Fibroblast of lung (primary cell): ENCODE data around the gene LIMK2. TPM values are rescaled to one million over a fixed set of nuclear protein-coding genes. Genes with fewer than 3 reads are reported as not detected.
A peak's percentile ranks its signal among the peaks of the same experiment; 100 is the strongest.

Experiments used
- DNase-seq, 2 donors: peaks; one replicate each; pipeline versions ENCODE4 v3.0.0 to v3.0.0-alpha.2; 2010; ENCODE audit warnings: low read depth in 2 of 2
- H2AFZ ChIP-seq: 2 replicates; pipeline ENCODE4 v1.5.1; 2012; ENCODE audit warnings: low read length, control low read depth, inconsistent platforms
- H3K27ac ChIP-seq: 2 replicates; pipeline ENCODE4 v1.5.1; 2011; ENCODE audit warnings: low read length, control low read depth; ENCODE audit not compliant: insufficient read depth
- H3K27me3 ChIP-seq: 2 replicates; pipeline ENCODE4 v1.5.1; 2011; ENCODE audit warnings: mild to moderate bottlenecking, low read length; ENCODE audit not compliant: control insufficient read depth, insufficient read depth
- H3K36me3 ChIP-seq: 2 replicates; pipeline ENCODE4 v1.5.1; 2011; ENCODE audit warnings: low read length; ENCODE audit not compliant: control insufficient read depth, insufficient read depth
- H3K4me1 ChIP-seq: 2 replicates; pipeline ENCODE4 v1.5.1; 2011; ENCODE audit warnings: low read length; ENCODE audit not compliant: control insufficient read depth, insufficient read depth; ENCODE audit errors: extremely low read depth
- H3K4me2 ChIP-seq: 2 replicates; pipeline ENCODE4 v1.5.1; 2011; ENCODE audit warnings: low read length, control low read depth; ENCODE audit not compliant: insufficient read depth; ENCODE audit errors: extremely low read depth
- H3K4me3 ChIP-seq, 4 experiments: fragments of 200-600 bp in 1 of 4; sonication (generic) in 1 of 4; replicated peaks in 1 of 4; 2 replicates each; pipeline ENCODE4 v1.5.1; 2011 to 2016; ENCODE audit warnings: low read length in 4 of 4, low read depth in 3 of 4, mild to moderate bottlenecking in 3 of 4, control low read depth in 2 of 4, inconsistent platforms in 1 of 4, mixed read lengths in 1 of 4; ENCODE audit not compliant: insufficient read depth in 1 of 4; ENCODE audit errors: control extremely low read depth in 1 of 4
- H3K79me2 ChIP-seq: 2 replicates; pipeline ENCODE4 v1.5.1; 2012; ENCODE audit warnings: mild to moderate bottlenecking, low read length, inconsistent platforms; ENCODE audit not compliant: control insufficient read depth, insufficient read depth
- H3K9ac ChIP-seq: 2 replicates; pipeline ENCODE4 v1.5.1; 2011; ENCODE audit warnings: mild to moderate bottlenecking, low read length, control low read depth; ENCODE audit not compliant: insufficient read depth
- H3K9me3 ChIP-seq: 2 replicates; pipeline ENCODE4 v1.5.1; 2012; ENCODE audit warnings: low read depth, low read length; ENCODE audit not compliant: control insufficient read depth, insufficient read depth
- H4K20me1 ChIP-seq: 2 replicates; pipeline ENCODE4 v1.5.1; 2011; ENCODE audit warnings: low read length; ENCODE audit not compliant: control insufficient read depth, insufficient read depth; ENCODE audit errors: extremely low read depth
- CTCF ChIP-seq, 2 donors: IDR thresholded peaks in 1 of 2; conservative IDR thresholded peaks in 1 of 2; 1 replicate in 1 of 2; 2 replicates in 1 of 2; pipeline ENCODE4 v1.5.1; 2011 to 2012; ENCODE audit warnings: low read length in 2 of 2, control low read depth in 1 of 2, inconsistent platforms in 1 of 2, low read depth in 1 of 2, mild to moderate bottlenecking in 1 of 2
- EZH2 ChIP-seq: IDR thresholded peaks from 2 replicates; pipeline ENCODE4 v1.5.1; 2012; ENCODE audit warnings: low read length, control low read depth, mild to moderate bottlenecking; ENCODE audit errors: missing control alignments
- polyA plus RNA-seq, 2 donors: library from polyadenylated mRNA; depleted of rRNA in 1 of 2; stranded (reverse) in 1 of 2; unstranded in 1 of 2; fragments of >200 nt; gene quantifications; 2 replicates each; pipeline ENCODE4 v1.2.1, GENCODE V29; 2011 to 2012; ENCODE audit warnings: missing spikeins in 1 of 2
- total RNA-seq: library from RNA; depleted of rRNA; stranded (reverse); fragments of >200 nt; gene quantifications from 2 replicates; pipeline ENCODE4 v1.2.1, GENCODE V29; 2014

LIMK2 gene
- total and polyA plus RNA-seq, 2 donors (not counting 1 experiment from before 2014, with no cell fraction given) = 3.4 to 20.0 TPM

DNA sequence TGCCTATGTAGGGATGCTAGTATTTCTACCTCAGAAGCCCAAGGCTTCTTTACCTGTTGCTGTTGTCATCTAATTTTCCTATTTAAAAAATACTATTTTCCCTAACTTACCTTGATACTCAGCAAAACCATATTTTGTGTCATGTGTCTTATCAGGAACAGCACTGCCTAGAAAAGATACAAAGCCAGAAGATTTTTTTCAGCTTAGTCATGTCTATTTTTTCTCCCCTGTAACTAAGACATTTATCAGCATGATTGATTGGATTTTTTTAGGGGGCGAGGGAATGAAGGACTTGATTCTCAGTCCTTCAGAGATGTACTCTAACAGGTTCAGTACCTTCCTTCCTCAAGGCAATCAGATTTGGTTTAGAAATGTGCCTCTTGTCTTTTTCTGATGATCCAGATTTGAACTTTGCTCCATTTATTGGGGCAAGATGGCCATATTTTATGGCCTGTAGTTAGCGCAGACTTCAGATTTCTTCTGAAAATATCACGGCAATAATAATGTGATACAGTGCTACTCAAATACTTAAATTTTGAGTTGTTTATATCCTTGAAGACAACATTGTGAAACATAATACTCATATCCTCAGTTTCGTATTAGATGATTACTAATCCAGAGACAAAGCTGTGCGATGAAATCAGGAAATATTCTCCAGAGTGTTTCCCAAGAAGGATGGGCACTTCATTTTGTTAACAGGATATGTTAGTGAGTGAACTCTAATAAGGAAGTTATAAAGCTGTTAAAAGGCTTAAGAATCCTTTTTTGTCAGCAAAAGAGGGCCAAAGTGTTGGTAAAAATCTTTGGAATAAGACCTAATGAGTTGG lies 83.9 kb downstream of the LIMK2 start:
- H2AFZ ChIP-seq = peak overlapping the region; percentile 43
- no peak overlapping the region for H3K9ac ChIP-seq
- DNase-seq = peak; percentile 51 to 57

GRCh38 chr22:31300896-31301295 lies 88.8 kb downstream of the LIMK2 start:
- no peak for TF ChIP-seq EZH2
- no peak for TF ChIP-seq CTCF (conservative IDR thresholded peaks at IDR 0.05 in 1 of 2, IDR thresholded peaks at IDR 0.05 in 1 of 2; ENCODE audit: low read depth in 1 of 2, low read length in 2 of 2)
- H3K27ac ChIP-seq = no peak overlapping the region
- H2AFZ ChIP-seq = no peak overlapping the region
- DNase-seq = no peak
- no peak overlapping the region for H3K4me2 ChIP-seq
- H3K79me2 ChIP-seq = no peaks in the 10 kb centered on the region
- H3K27me3 ChIP-seq = no peaks in the 10 kb centered on the region
- H3K4me1 ChIP-seq = peaks cover 3% of the 10 kb centered on the region
- H3K36me3 ChIP-seq = no peaks in the 10 kb centered on the region
- no peak overlapping the region for H3K4me3 ChIP-seq
- H4K20me1 ChIP-seq = no peaks in the 10 kb centered on the region
- H3K9ac ChIP-seq = no peak overlapping the region
- no peaks in the 10 kb centered on the region for H3K9me3 ChIP-seq

More for the DNA sequence above, 83.9 kb downstream of the LIMK2 start:
- TF ChIP-seq EZH2 (no peak), CTCF (conservative IDR thresholded peaks at IDR 0.05 in 1 of 2, IDR thresholded peaks at IDR 0.05 in 1 of 2; ENCODE audit: low read depth in 1 of 2, low read length in 2 of 2) (no peak)
- Histone ChIP-seq H4K20me1 (no peaks in the 10 kb centered on the region), H3K27me3 (no peaks in the 10 kb centered on the region), H3K27ac (no peak overlapping the region), H3K4me1 (peaks cover 5% of the 10 kb centered on the region), H3K4me2 (peak overlapping the region; percentile 58), H3K4me3 (no peak overlapping the region), H3K36me3 (no peaks in the 10 kb centered on the region), H3K9me3 (no peaks in the 10 kb centered on the region), H3K79me2 (peaks cover 2% of the 10 kb centered on the region)

- no peak overlapping the region for H3K9ac ChIP-seq
- no peak overlapping the region for H2AFZ ChIP-seq
- TF ChIP-seq CTCF (conservative IDR thresholded peaks at IDR 0.05 in 1 of 2, IDR thresholded peaks at IDR 0.05 in 1 of 2; ENCODE audit: low read depth in 1 of 2, low read length in 2 of 2) = no peak
- TF ChIP-seq EZH2 = no peak
- H3K27me3 ChIP-seq = no peaks in the 10 kb centered on the region
- DNase-seq = no peak
- no peaks in the 10 kb centered on the region for H3K36me3 ChIP-seq
- no peaks in the 10 kb centered on the region for H3K9me3 ChIP-seq
- no peaks in the 10 kb centered on the region for H4K20me1 ChIP-seq
- H3K4me3 ChIP-seq = no peak overlapping the region
- no peaks in the 10 kb centered on the region for H3K79me2 ChIP-seq
- no peaks in the 10 kb centered on the region for H3K4me1 ChIP-seq
- H3K27ac ChIP-seq = no peak overlapping the region
- no peak overlapping the region for H3K4me2 ChIP-seq
Observed at GRCh38 chr22:31302006-31302405, 89.9 kb downstream of the LIMK2 start.
